Measurements from ENCODE around the gene SMPD3.

The SMPD3 gene

GRCh38 chr16:68351463-68351862, 96.8 kb downstream of the SMPD3 start:
- no peak for DNase-seq

GRCh38 chr16:68350813-68351350, 97.4 kb downstream of the SMPD3 start:
- no peak for DNase-seq

- DNase-seq = no peak
Measured at GRCh38 chr16:68349838-68350410, 98.4 kb downstream of the SMPD3 start.

GRCh38 chr16:68348639-68349445, 99.5 kb downstream of the SMPD3 start:
- no peak for DNase-seq

GRCh38 chr16:68347605-68348004, 100.7 kb downstream of the SMPD3 start:
- no peak for DNase-seq

GRCh38 chr16:68346892-68347480, 101.3 kb downstream of the SMPD3 start:
- DNase-seq = no peak

GRCh38 chr16:68345958-68346635, 102.2 kb downstream of the SMPD3 start:
- DNase-seq = no peak

GRCh38 chr16:68345351-68345810, 102.9 kb downstream of the SMPD3 start:
- DNase-seq = no peak

GRCh38 chr16:68344252-68344651, 104.1 kb downstream of the SMPD3 start:
- no peak for DNase-seq

- DNase-seq = no peak
Measured at GRCh38 chr16:68343137-68343536, 105.2 kb downstream of the SMPD3 start.

GRCh38 chr16:68342620-68343019, 105.7 kb downstream of the SMPD3 start:
- no peak for DNase-seq

- DNase-seq = no peak
Measured at GRCh38 chr16:68339214-68339613, 109.1 kb downstream of the SMPD3 start.

- DNase-seq = no peak
Measured at GRCh38 chr16:68338326-68339119, 109.8 kb downstream of the SMPD3 start.

- DNase-seq = no peak
Measured at GRCh38 chr16:68335175-68335574, 113.1 kb downstream of the SMPD3 start.

- no peak for DNase-seq
Measured at GRCh38 chr16:68332411-68333121, 115.7 kb downstream of the SMPD3 start.

GRCh38 chr16:68331879-68332410, 116.4 kb downstream of the SMPD3 start:
- no peak for DNase-seq

- no peak for DNase-seq
Measured at GRCh38 chr16:68328860-68329390, 119.4 kb downstream of the SMPD3 start.

- DNase-seq = peak; percentile 57 to 74
Measured at GRCh38 chr16:68328151-68328859, 120.0 kb downstream of the SMPD3 start.

- DNase-seq = no peak
Measured at GRCh38 chr16:68324780-68325357, 123.4 kb downstream of the SMPD3 start.

- no peak for DNase-seq
Measured at GRCh38 chr16:68324336-68324735, 124.0 kb downstream of the SMPD3 start.

Measured in SW 1271 (cell line).